Nephron progenitor cell (in vitro differentiated cells): ENCODE data around the gene CNKSR2.

ENCODE experiments used
- DNase-seq: peaks from one replicate; pipeline ENCODE4 v3.0.0; 2021
- H3K27ac Mint-ChIP-seq: 2 replicates; pipeline ENCODE4 v1.8.0; 2021; ENCODE audit warnings: mild to moderate bottlenecking, moderate library complexity, mixed read lengths
- H3K27me3 Mint-ChIP-seq: 2 replicates; pipeline ENCODE4 v1.8.0; 2021; ENCODE audit warnings: mild to moderate bottlenecking, low read depth, mixed read lengths; ENCODE audit not compliant: poor library complexity
- H3K36me3 Mint-ChIP-seq: 2 replicates; pipeline ENCODE4 v1.8.0; 2021; ENCODE audit warnings: low read depth, mixed read lengths
- H3K4me1 Mint-ChIP-seq: 2 replicates; pipeline ENCODE4 v1.8.0; 2021; ENCODE audit warnings: mixed read lengths
- H3K4me3 Mint-ChIP-seq: 2 replicates; pipeline ENCODE4 v1.8.0; 2021; ENCODE audit warnings: mild to moderate bottlenecking, moderate library complexity, mixed read lengths
- H3K9me3 Mint-ChIP-seq: 2 replicates; pipeline ENCODE4 v1.8.0; 2021; ENCODE audit warnings: mild to moderate bottlenecking, moderate library complexity, mixed read lengths
- TF ChIP-seq, protein P1 (sequence below): fragments of 200-600 bp; sonication (generic); IDR thresholded peaks from 2 replicates; pipeline ENCODE4 v1.5.0; 2021; ENCODE audit warnings: antibody characterized with exemption

The CNKSR2 gene

GRCh38 chrX:21581479-21581878 is 207.3 kb downstream of the CNKSR2 start:
- H3K4me3 Mint-ChIP-seq = no peak overlapping the region
- no peaks in the 10 kb centered on the region for H3K27me3 Mint-ChIP-seq
- peak overlapping the region; percentile 13 for H3K27ac Mint-ChIP-seq
- peaks cover 14% of the 10 kb centered on the region for H3K36me3 Mint-ChIP-seq
- no peak for DNase-seq
- H3K9me3 Mint-ChIP-seq = peaks cover 14% of the 10 kb centered on the region
- H3K4me1 Mint-ChIP-seq = peaks cover 5% of the 10 kb centered on the region
- TF ChIP-seq, protein P1, sequence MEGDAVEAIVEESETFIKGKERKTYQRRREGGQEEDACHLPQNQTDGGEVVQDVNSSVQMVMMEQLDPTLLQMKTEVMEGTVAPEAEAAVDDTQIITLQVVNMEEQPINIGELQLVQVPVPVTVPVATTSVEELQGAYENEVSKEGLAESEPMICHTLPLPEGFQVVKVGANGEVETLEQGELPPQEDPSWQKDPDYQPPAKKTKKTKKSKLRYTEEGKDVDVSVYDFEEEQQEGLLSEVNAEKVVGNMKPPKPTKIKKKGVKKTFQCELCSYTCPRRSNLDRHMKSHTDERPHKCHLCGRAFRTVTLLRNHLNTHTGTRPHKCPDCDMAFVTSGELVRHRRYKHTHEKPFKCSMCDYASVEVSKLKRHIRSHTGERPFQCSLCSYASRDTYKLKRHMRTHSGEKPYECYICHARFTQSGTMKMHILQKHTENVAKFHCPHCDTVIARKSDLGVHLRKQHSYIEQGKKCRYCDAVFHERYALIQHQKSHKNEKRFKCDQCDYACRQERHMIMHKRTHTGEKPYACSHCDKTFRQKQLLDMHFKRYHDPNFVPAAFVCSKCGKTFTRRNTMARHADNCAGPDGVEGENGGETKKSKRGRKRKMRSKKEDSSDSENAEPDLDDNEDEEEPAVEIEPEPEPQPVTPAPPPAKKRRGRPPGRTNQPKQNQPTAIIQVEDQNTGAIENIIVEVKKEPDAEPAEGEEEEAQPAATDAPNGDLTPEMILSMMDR = no peak

- Mint-ChIP-seq H3K27me3 (no peaks in the 10 kb centered on the region), H3K27ac (no peak overlapping the region), H3K4me3 (no peak overlapping the region), H3K36me3 (peaks cover 20% of the 10 kb centered on the region), H3K4me1 (no peaks in the 10 kb centered on the region), H3K9me3 (peaks cover 20% of the 10 kb centered on the region)
- TF ChIP-seq, protein P1 = no peak
- DNase-seq = no peak
Measured at GRCh38 chrX:21586001-21586400, 211.8 kb downstream of the CNKSR2 start.

GRCh38 chrX:21590012-21590776 is 216.0 kb downstream of the CNKSR2 start:
- H3K27ac Mint-ChIP-seq = peak overlapping the region; percentile 57
- no peak for DNase-seq

DNA sequence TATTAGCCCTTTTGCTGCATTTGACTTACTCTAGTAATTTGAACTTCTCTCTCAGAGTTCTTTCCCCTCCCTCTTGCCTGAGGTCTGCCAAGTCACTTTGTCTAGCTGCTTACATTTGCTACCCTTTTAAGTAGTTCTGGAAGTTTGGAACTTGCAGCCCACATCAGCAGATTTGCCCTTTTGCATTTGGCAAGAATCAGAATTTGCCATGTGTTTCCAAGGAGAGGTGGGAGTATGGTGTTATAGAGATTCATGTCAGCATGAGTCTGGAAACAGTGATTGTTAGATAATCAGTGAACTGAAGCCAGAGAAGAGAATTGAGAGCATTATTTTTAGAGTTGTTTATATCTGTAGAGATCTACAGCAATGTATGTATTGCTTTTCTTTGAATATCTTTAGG is 231.8 kb downstream of the CNKSR2 start:
- peaks cover 7% of the 10 kb centered on the region for H3K36me3 Mint-ChIP-seq
- no peak overlapping the region for H3K27ac Mint-ChIP-seq
- H3K27me3 Mint-ChIP-seq = no peaks in the 10 kb centered on the region
- TF ChIP-seq, protein P1 = no peak
- no peak overlapping the region for H3K4me3 Mint-ChIP-seq
- H3K4me1 Mint-ChIP-seq = no peaks in the 10 kb centered on the region
- DNase-seq = no peak
- no peaks in the 10 kb centered on the region for H3K9me3 Mint-ChIP-seq

More at GRCh38 chrX:21590012-21590776, 216.0 kb downstream of the CNKSR2 start:
- Mint-ChIP-seq H3K9me3 (peaks cover 19% of the 10 kb centered on the region), H3K27me3 (no peaks in the 10 kb centered on the region), H3K4me1 (no peaks in the 10 kb centered on the region), H3K36me3 (peaks cover 26% of the 10 kb centered on the region), H3K4me3 (no peak overlapping the region)
- TF ChIP-seq, protein P1 = no peak

- no peaks in the 10 kb centered on the region for H3K27me3 Mint-ChIP-seq
- TF ChIP-seq, protein P1 = no peak
- no peak for DNase-seq
- no peak overlapping the region for H3K27ac Mint-ChIP-seq
- no peaks in the 10 kb centered on the region for H3K9me3 Mint-ChIP-seq
- H3K36me3 Mint-ChIP-seq = peaks cover 7% of the 10 kb centered on the region
- no peaks in the 10 kb centered on the region for H3K4me1 Mint-ChIP-seq
- H3K4me3 Mint-ChIP-seq = no peak overlapping the region
Measured at GRCh38 chrX:21610168-21610567, 235.9 kb downstream of the CNKSR2 start.

DNA sequence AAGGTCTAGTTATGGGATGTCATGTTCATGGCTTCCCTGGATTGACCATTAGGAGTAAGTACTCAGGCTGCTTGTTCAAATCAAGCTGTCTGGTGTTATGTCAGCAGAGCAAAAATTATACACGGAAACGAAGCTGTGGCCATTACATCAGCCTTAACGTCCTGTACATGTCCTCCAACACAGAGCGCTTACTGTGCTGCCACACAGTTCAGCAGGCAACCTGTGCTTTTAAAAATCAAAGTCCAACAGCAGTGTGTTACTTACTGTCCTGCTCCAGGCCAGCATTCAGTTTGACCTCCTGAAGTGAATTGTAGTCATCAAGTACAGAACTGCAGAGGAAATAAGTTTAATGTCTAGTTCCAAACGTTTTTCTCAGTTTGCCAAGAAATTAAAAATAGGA is 237.9 kb downstream of the CNKSR2 start:
- TF ChIP-seq, protein P1 = no peak
- Mint-ChIP-seq H3K4me1 (no peaks in the 10 kb centered on the region), H3K4me3 (no peak overlapping the region), H3K27ac (no peak overlapping the region), H3K9me3 (no peaks in the 10 kb centered on the region), H3K36me3 (no peaks in the 10 kb centered on the region), H3K27me3 (no peaks in the 10 kb centered on the region)
- no peak for DNase-seq
